Measurements from ENCODE around the gene ATXN2L. TPM values are rescaled to one million over a fixed set of nuclear protein-coding genes. Genes with fewer than 3 reads are reported as not detected.

Gene ATXN2L
- total and polyA plus RNA-seq, 2 of the 13 experiments (the other 11 are each of a cell fraction or from before 2014, with no cell fraction given) = 40.8 to 55.1 TPM

DNA sequence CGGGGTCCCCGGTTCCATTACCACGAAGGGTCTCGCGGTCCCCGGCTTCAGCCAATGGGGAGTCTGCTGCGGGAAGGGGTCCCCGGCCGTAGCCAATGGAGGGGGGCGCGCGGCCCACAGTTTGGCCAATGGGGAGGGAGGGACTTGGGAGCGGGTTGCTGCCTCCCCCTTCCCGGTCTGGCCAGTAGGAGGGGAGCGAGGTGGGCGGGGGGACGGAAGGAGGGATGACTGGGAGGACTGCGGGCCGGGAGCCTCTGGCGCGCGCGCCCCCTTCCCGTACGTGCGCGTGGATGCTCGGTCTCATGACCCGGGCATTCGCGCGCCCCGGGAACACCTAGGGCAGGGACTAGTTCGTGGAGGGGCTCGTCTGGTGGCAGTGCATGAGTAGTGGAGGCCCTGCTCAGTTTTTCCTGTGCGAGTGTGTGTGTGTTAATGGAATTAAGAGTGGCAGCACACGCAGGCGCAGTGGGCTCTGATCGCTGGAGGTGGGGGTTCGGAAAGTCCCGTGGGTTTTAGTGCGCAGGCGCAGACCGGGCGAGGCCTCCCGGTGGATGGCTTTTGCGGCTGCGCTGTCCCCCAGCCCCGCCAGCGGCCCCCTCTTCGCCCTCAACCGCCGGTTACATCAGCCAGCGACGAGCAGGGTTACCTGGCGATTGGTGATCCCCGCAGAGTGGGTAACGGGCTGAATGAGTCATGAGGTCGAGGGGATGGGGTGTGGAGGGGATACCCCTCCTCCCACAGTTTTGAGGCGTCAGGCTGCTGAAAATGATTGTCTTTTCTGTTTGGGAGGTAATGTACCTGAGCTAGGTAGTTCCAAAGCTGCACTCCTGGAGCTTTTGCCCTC, 1.3 kb downstream of the ATXN2L start (continued):
- no peak for TF ChIP-seq ZNF276 (CRISPR knock-in tag; IDR thresholded peaks at IDR 0.05; ENCODE audit: low read depth)
- TF ChIP-seq, protein P1, sequence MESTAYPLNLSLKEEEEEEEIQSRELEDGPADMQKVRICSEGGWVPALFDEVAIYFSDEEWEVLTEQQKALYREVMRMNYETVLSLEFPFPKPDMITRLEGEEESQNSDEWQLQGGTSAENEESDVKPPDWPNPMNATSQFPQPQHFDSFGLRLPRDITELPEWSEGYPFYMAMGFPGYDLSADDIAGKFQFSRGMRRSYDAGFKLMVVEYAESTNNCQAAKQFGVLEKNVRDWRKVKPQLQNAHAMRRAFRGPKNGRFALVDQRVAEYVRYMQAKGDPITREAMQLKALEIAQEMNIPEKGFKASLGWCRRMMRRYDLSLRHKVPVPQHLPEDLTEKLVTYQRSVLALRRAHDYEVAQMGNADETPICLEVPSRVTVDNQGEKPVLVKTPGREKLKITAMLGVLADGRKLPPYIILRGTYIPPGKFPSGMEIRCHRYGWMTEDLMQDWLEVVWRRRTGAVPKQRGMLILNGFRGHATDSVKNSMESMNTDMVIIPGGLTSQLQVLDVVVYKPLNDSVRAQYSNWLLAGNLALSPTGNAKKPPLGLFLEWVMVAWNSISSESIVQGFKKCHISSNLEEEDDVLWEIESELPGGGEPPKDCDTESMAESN (CRISPR knock-in tag; conservative IDR thresholded peaks at IDR 0.05) = no peak
- no peak for TF ChIP-seq CHCHD3 (CRISPR knock-in tag; IDR thresholded peaks at IDR 0.05)
- TF ChIP-seq, protein P2, sequence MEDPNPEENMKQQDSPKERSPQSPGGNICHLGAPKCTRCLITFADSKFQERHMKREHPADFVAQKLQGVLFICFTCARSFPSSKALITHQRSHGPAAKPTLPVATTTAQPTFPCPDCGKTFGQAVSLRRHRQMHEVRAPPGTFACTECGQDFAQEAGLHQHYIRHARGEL (CRISPR knock-in tag; IDR thresholded peaks at IDR 0.05) = no peak
- peak; percentile 46; the same call in 1 of the 2 replicates for TF ChIP-seq ZNF558 (CRISPR knock-in tag; IDR thresholded peaks at IDR 0.05; ENCODE audit: borderline replicate concordance)
- TF ChIP-seq USF2 (IDR thresholded peaks at IDR 0.05; ENCODE audit: low read depth, low read length) = no peak
- peak; percentile 61 for TF ChIP-seq USF2 (CRISPR knock-in tag; IDR thresholded peaks at IDR 0.05; ENCODE audit: borderline replicate concordance)
- peak; percentile 82; the same call in 1 of the 2 replicates for TF ChIP-seq YEATS2 (CRISPR knock-in tag; IDR thresholded peaks at IDR 0.05; ENCODE audit: borderline replicate concordance)
- peak; percentile 41 for TF ChIP-seq MED8 (CRISPR knock-in tag; IDR thresholded peaks at IDR 0.05; ENCODE audit: insufficient replicate concordance)
- TF ChIP-seq ZNF704 (CRISPR knock-in tag; IDR thresholded peaks at IDR 0.05; ENCODE audit: borderline replicate concordance) = no peak
- TF ChIP-seq CBFB (CRISPR knock-in tag; IDR thresholded peaks at IDR 0.05) = no peak; the same call in 1 of the 2 replicates
- no peak for TF ChIP-seq SRSF9 (IDR thresholded peaks at IDR 0.05; ENCODE audit: borderline replicate concordance, insufficient read depth, low read depth, low read length, poor library complexity, severe bottlenecking)
- no peak for TF ChIP-seq MBNL3 (CRISPR knock-in tag; conservative IDR thresholded peaks at IDR 0.05)
- TF ChIP-seq ZFP91 (CRISPR knock-in tag; IDR thresholded peaks at IDR 0.05; ENCODE audit: borderline replicate concordance) = peak; percentile 85
- TF ChIP-seq TRIM22 (IDR thresholded peaks at IDR 0.05) = no peak
